A673 (cell line): ENCODE measurements around the gene SFTPB.

Source experiments
- CTCF ChIP-seq: fragments of 300-800, 200-600 bp; sonication (generic); conservative IDR thresholded peaks from 2 replicates; pipeline ENCODE4 v1.5.1; 2017; ENCODE audit warnings: low read depth, mild to moderate bottlenecking, antibody characterized with exemption, low read length, moderate library complexity, mixed read lengths
- EZH2 ChIP-seq: fragments of 200-600 bp; sonication (generic); IDR thresholded peaks from 2 replicates; pipeline ENCODE4 v1.6.1; 2017; ENCODE audit warnings: borderline replicate concordance, low read depth, mild to moderate bottlenecking, mixed read lengths, antibody characterized with exemption, low read length; ENCODE audit not compliant: poor library complexity, severe bottlenecking

DNA sequence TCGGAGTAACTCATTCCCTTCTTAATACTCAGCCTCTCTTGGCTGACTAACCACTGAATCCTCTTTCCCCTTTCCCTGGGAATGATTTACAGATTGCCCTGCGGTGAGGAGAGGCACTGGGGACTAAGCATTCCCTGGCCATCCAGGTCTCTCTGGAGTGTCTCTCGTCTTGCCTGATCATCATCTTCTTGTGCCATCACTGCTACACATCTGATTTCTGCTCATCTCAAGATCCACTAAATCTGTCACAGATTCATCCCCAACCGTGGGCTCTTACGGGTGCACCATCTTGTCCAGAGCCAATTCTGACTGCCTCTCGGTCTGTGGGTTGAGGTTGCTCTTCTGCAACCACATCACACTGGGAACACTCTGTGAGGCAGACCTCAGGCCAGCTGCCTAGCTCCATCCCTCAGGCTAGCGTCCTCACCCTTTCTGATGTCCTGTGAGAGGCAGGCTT lies 12.0 kb downstream of the SFTPB start:
- TF ChIP-seq CTCF: no peak
- TF ChIP-seq EZH2: no peak
